Activated T-cell treated with anti-CD3 and anti-CD28 coated beads, Interleukin-2, amount 50 U/mL, for 24 hours (primary cell): ENCODE data around the gene RNF150.

Experiments
- DNase-seq: peaks from one replicate; pipeline ENCODE4 v3.0.0-alpha.2; 2020
- H3K27ac Mint-ChIP-seq: 2 replicates; pipeline ENCODE4 v1.8.0; 2020; ENCODE audit warnings: mild to moderate bottlenecking, mixed read lengths
- H3K27me3 Mint-ChIP-seq: 2 replicates; pipeline ENCODE4 v1.8.0; 2020; ENCODE audit warnings: mixed read lengths
- H3K36me3 Mint-ChIP-seq: 2 replicates; pipeline ENCODE4 v1.8.0; 2020; ENCODE audit warnings: low read depth, mixed read lengths
- H3K4me1 Mint-ChIP-seq: 2 replicates; pipeline ENCODE4 v1.8.0; 2020; ENCODE audit warnings: low read depth, mixed read lengths
- H3K4me3 Mint-ChIP-seq: 2 replicates; pipeline ENCODE4 v1.8.0; 2020; ENCODE audit warnings: mild to moderate bottlenecking, moderate library complexity, mixed read lengths
- H3K9me3 Mint-ChIP-seq: 2 replicates; pipeline ENCODE4 v1.8.0; 2020; ENCODE audit warnings: mixed read lengths

RNF150 gene

GRCh38 chr4:141011901-141012315, 121.4 kb downstream of the RNF150 start:
- Mint-ChIP-seq H3K27ac (no peak overlapping the region), H3K4me3 (no peak overlapping the region), H3K27me3 (no peaks in the 10 kb centered on the region), H3K36me3 (no peaks in the 10 kb centered on the region), H3K4me1 (no peaks in the 10 kb centered on the region), H3K9me3 (no peaks in the 10 kb centered on the region)
- DNase-seq, result no peak

DNA sequence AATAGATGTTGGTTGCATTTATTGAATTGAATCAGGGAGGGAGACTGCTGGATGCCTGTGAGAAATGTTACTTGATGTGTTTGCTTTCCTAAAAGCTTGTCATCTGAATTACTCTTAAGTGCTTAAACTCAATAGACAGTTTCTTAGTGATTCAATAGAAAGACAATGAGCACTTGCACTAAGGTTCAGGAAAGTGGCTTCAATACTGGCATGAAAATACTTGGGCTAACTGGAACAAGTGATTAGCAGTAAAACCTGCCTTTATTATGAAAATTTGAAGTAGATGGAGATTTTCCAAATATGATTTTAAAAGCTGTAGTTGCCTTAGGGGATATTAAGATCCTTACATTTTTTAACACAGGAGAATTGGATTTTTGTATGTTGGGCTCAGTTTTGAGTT, 123.3 kb downstream of the RNF150 start:
- H3K36me3 Mint-ChIP-seq, result no peaks in the 10 kb centered on the region

GRCh38 chr4:141009129-141009528, 124.1 kb downstream of the RNF150 start:
- no peaks in the 10 kb centered on the region for H3K27me3 Mint-ChIP-seq
- H3K4me3 Mint-ChIP-seq, result no peak overlapping the region
- DNase-seq, result no peak
- no peaks in the 10 kb centered on the region for H3K4me1 Mint-ChIP-seq
- H3K36me3 Mint-ChIP-seq, result no peaks in the 10 kb centered on the region
- H3K27ac Mint-ChIP-seq, result no peak overlapping the region
- no peaks in the 10 kb centered on the region for H3K9me3 Mint-ChIP-seq

More for the DNA sequence above, 123.3 kb downstream of the RNF150 start:
- Mint-ChIP-seq H3K4me1 (no peaks in the 10 kb centered on the region), H3K27me3 (no peaks in the 10 kb centered on the region), H3K27ac (no peak overlapping the region), H3K9me3 (no peaks in the 10 kb centered on the region), H3K4me3 (no peak overlapping the region)
- no peak for DNase-seq

DNA sequence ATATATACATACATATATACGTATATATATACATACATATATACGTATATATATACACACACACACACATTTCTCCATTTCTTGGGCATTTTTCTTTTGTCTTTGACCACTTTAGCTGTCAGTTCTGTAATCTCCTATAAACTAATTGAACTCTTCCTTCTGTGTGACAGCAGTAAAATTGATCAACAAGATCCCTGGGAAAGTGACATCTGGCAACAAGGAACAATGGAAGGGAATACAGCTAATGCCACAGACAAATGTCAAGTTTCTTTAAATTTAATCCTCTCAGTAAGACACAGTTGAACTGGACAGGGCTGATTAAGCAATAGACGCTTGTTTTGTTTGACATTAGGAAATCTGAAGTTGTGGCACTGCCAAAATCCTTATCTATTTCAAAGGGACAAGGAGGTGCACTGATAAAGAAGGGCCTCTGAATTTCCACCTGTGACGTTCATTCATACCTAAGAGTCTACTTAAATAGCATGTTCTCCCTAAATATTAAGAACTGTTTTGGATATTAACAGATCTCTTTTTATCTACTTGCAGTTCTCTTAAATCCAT, 126.9 kb downstream of the RNF150 start:
- H3K9me3 Mint-ChIP-seq, result no peaks in the 10 kb centered on the region
- H3K4me3 Mint-ChIP-seq, result no peak overlapping the region
- no peak overlapping the region for H3K27ac Mint-ChIP-seq
- no peaks in the 10 kb centered on the region for H3K4me1 Mint-ChIP-seq
- DNase-seq, result no peak
- H3K36me3 Mint-ChIP-seq, result no peaks in the 10 kb centered on the region
- H3K27me3 Mint-ChIP-seq, result no peaks in the 10 kb centered on the region

GRCh38 chr4:141004823-141005222, 128.4 kb downstream of the RNF150 start:
- H3K4me3 Mint-ChIP-seq, result no peak overlapping the region
- no peak overlapping the region for H3K27ac Mint-ChIP-seq
- no peaks in the 10 kb centered on the region for H3K4me1 Mint-ChIP-seq
- no peaks in the 10 kb centered on the region for H3K27me3 Mint-ChIP-seq
- no peaks in the 10 kb centered on the region for H3K9me3 Mint-ChIP-seq
- DNase-seq, result no peak
- no peaks in the 10 kb centered on the region for H3K36me3 Mint-ChIP-seq

DNA sequence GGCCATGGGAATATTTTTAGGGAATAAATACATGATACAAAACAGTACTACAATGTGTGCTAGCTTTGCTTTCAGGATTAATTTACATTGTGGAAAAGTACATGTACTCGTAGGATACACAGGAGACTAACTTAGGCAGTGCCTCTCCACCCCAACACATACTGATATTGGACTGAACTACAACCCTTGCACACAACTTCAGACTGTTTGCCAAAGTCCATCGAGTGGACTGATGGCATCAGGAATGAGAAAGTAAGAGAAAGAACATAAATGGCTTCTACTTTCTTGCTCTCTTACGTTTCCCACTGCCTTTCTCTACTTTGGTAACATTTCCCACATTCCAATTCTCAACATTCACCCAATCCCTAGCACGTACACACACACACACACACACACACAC, 130.1 kb downstream of the RNF150 start:
- Mint-ChIP-seq H3K4me1 (no peaks in the 10 kb centered on the region), H3K27me3 (no peaks in the 10 kb centered on the region), H3K27ac (no peak overlapping the region), H3K36me3 (no peaks in the 10 kb centered on the region), H3K9me3 (no peaks in the 10 kb centered on the region), H3K4me3 (no peak overlapping the region)
- DNase-seq, result no peak

- no peak for DNase-seq
- Mint-ChIP-seq H3K4me3 (no peak overlapping the region), H3K27me3 (no peaks in the 10 kb centered on the region), H3K4me1 (no peaks in the 10 kb centered on the region), H3K9me3 (no peaks in the 10 kb centered on the region), H3K27ac (no peak overlapping the region), H3K36me3 (no peaks in the 10 kb centered on the region)
Observed at GRCh38 chr4:141002323-141002805, 130.9 kb downstream of the RNF150 start.

GRCh38 chr4:140996766-140997165, 136.5 kb downstream of the RNF150 start:
- H3K4me3 Mint-ChIP-seq, result no peak overlapping the region
- DNase-seq, result no peak
- no peaks in the 10 kb centered on the region for H3K36me3 Mint-ChIP-seq
- H3K9me3 Mint-ChIP-seq, result peaks cover 5% of the 10 kb centered on the region
- no peaks in the 10 kb centered on the region for H3K4me1 Mint-ChIP-seq
- H3K27me3 Mint-ChIP-seq, result peaks cover 4% of the 10 kb centered on the region
- no peak overlapping the region for H3K27ac Mint-ChIP-seq

GRCh38 chr4:140995058-140995457, 138.2 kb downstream of the RNF150 start:
- Mint-ChIP-seq H3K27me3 (peaks cover 4% of the 10 kb centered on the region), H3K9me3 (peaks cover 5% of the 10 kb centered on the region), H3K4me3 (no peak overlapping the region), H3K36me3 (no peaks in the 10 kb centered on the region), H3K27ac (no peak overlapping the region), H3K4me1 (no peaks in the 10 kb centered on the region)
- DNase-seq, result no peak

- Mint-ChIP-seq H3K27ac (no peak overlapping the region), H3K4me1 (no peaks in the 10 kb centered on the region), H3K27me3 (peaks cover 4% of the 10 kb centered on the region), H3K4me3 (no peak overlapping the region), H3K9me3 (peaks cover 5% of the 10 kb centered on the region), H3K36me3 (no peaks in the 10 kb centered on the region)
- no peak for DNase-seq
Observed at GRCh38 chr4:140994015-140994414, 139.3 kb downstream of the RNF150 start.

DNA sequence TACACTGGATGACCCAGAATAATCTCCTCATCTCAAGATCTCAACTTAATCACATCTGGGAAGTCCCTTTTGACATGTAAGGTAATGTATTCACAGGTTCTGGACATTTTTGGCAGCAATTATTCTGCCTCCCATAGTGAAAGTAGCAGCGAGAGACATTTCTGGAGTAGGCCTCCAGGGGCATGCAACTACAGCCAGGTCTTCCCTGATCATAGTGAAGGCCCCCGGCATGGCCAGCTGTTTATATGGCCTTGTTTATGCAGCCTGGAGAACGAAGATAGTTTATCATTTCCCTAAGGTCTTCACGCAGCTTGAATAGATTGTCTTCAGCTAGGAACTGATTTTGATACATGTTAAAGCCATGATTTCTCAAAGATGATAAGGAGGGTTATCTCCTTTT, 139.9 kb downstream of the RNF150 start:
- peaks cover 5% of the 10 kb centered on the region for H3K9me3 Mint-ChIP-seq
- peaks cover 4% of the 10 kb centered on the region for H3K27me3 Mint-ChIP-seq
- H3K27ac Mint-ChIP-seq, result no peak overlapping the region

DNA sequence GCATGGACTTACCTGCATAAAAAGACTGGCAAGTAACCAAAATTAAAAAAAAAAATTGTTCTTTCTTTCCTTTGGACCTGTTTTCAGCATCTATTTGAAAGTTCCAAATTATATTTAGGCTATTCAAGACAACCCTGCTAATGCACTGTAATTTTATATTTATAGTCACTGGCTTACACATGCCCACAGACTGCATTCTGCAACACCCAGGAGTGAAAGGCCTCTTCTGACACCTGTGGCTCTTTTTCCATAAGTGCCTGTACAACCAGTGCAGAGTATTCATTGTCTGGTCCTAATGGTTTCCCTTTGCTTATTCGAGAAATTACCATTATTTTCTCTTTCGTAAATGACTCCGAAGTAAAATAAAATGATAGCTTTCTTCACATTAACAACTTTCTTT, 143.3 kb downstream of the RNF150 start:
- Mint-ChIP-seq H3K36me3 (no peaks in the 10 kb centered on the region), H3K4me3 (no peak overlapping the region), H3K27me3 (no peaks in the 10 kb centered on the region), H3K9me3 (no peaks in the 10 kb centered on the region), H3K4me1 (no peaks in the 10 kb centered on the region), H3K27ac (no peak overlapping the region)
- no peak for DNase-seq

More for the DNA sequence above, 139.9 kb downstream of the RNF150 start:
- H3K4me1 Mint-ChIP-seq, result no peaks in the 10 kb centered on the region
- H3K4me3 Mint-ChIP-seq, result no peak overlapping the region
- no peaks in the 10 kb centered on the region for H3K36me3 Mint-ChIP-seq
- DNase-seq, result no peak

GRCh38 chr4:140986045-140986444, 147.2 kb downstream of the RNF150 start:
- H3K9me3 Mint-ChIP-seq, result no peaks in the 10 kb centered on the region
- H3K4me3 Mint-ChIP-seq, result no peak overlapping the region
- no peaks in the 10 kb centered on the region for H3K27me3 Mint-ChIP-seq
- no peak for DNase-seq
- no peaks in the 10 kb centered on the region for H3K4me1 Mint-ChIP-seq
- no peak overlapping the region for H3K27ac Mint-ChIP-seq
- no peaks in the 10 kb centered on the region for H3K36me3 Mint-ChIP-seq

DNA sequence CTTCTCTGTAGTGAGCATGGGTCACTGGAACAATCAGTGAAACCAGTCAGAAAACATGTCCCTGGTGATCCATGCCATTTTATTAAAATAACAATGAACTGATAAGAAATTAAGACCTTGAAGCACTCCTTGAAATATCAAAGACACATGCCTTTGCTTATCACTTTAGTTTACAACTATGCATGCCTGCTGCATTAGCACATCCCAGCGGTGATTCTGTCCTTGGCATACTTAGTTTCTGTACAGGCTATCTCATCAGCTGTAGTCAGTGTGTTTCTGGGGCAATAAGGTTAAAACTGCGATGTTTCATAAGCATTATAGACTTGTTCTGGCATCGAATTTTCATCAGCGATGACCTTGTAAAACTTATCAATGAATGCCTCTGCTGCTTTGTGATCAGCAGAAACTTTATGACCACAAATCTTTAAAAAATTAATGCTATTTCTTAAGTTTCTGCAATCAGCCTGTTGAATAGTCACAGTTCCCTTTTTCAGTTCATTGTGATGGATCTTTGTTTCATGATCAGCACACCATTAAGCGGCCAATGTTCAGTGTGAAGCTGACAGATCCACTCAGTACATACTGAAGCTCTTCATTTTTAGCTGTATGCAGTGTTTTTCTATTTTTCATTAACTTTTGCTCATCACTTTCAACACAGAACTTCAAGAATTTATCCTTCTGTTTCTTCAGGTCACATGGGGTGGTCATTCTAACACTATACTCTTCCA, 150.5 kb downstream of the RNF150 start:
- no peaks in the 10 kb centered on the region for H3K9me3 Mint-ChIP-seq
- no peak overlapping the region for H3K27ac Mint-ChIP-seq
- DNase-seq, result no peak
- no peaks in the 10 kb centered on the region for H3K36me3 Mint-ChIP-seq
- no peak overlapping the region for H3K4me3 Mint-ChIP-seq
- no peaks in the 10 kb centered on the region for H3K4me1 Mint-ChIP-seq
- H3K27me3 Mint-ChIP-seq, result no peaks in the 10 kb centered on the region

DNA sequence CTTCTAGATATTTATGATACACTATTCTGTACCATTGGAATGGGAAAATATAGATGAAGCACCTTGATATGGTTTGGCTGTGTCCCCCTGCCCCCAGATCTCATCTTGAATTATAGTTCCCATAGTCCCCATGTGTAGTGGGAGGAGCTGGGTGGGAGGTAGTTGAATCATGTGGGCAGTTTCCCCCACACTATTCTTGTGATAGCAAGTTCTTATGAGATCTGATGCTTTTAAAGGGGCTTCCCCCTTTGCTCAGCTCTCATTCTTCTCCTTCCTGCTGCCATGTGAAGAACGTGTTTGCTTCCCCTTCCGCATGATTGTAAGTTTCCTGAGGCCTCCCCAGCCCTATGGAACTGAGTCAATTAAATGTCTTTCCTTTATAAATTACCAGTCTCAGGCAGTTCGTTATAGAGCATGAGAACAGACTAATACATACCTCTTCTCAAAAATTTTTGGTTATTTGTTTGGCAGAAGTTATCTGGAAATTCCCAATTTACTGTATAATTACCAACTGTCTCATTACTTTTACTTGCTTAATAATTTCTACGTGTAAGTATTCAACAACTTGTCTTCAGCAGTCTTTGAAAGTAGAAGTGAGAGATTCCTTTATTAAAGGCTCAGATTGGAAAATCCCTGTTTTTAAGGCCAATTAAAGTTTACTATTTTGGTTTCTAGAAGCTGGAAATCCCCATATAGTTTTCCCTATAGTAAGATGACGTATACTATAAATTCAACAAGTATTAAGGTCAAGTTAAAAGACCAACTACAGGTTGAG, 152.7 kb downstream of the RNF150 start:
- no peak overlapping the region for H3K4me3 Mint-ChIP-seq
- H3K36me3 Mint-ChIP-seq, result no peaks in the 10 kb centered on the region
- H3K9me3 Mint-ChIP-seq, result no peaks in the 10 kb centered on the region
- H3K4me1 Mint-ChIP-seq, result no peaks in the 10 kb centered on the region
- no peaks in the 10 kb centered on the region for H3K27me3 Mint-ChIP-seq
- H3K27ac Mint-ChIP-seq, result no peak overlapping the region
- DNase-seq, result no peak
